Hepatocyte (in vitro differentiated cells): ENCODE results near the gene ABCA13.

Source experiments
- EZH2 ChIP-seq: fragments of 200-600 bp; sonication (generic); IDR thresholded peaks from 2 replicates; pipeline ENCODE4 v1.6.1; 2016; ENCODE audit warnings: antibody characterized with exemption, mild to moderate bottlenecking, borderline replicate concordance
- EZH2phosphoT487 ChIP-seq: fragments of 200-600 bp; sonication (generic); IDR thresholded peaks from one replicate; pipeline ENCODE4 v1.6.1; 2018; ENCODE audit warnings: antibody characterized with exemption, mild to moderate bottlenecking, low read depth, moderate library complexity; ENCODE audit not compliant: unreplicated experiment, severe bottlenecking
- TF ChIP-seq, protein P1 (sequence below): fragments of 200-600 bp; sonication (generic); IDR thresholded peaks from 2 replicates; pipeline ENCODE4 v1.5.1; 2016; ENCODE audit warnings: antibody characterized with exemption, mild to moderate bottlenecking; ENCODE audit not compliant: poor library complexity

DNA sequence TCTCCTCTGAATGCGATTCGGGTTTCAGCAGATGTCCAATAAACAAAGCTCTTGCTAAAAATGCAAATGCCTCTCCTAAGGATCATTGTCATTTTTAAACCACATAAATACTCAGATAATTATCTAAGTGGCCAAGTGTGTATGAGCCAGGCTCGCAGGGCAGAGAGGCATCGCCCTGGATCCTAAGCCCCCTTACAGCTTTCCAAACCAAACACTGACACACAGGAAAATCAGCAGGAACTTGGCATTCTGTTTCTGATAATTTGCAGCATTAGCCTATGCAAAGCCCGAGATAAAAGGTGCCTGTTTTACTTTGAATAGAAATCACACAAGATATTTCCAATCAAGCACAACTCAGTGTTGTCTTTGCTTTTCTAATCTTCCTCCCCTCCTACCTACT is 134.4 kb downstream of the ABCA13 start:
- TF ChIP-seq EZH2 = no peak
- TF ChIP-seq, protein P1, sequence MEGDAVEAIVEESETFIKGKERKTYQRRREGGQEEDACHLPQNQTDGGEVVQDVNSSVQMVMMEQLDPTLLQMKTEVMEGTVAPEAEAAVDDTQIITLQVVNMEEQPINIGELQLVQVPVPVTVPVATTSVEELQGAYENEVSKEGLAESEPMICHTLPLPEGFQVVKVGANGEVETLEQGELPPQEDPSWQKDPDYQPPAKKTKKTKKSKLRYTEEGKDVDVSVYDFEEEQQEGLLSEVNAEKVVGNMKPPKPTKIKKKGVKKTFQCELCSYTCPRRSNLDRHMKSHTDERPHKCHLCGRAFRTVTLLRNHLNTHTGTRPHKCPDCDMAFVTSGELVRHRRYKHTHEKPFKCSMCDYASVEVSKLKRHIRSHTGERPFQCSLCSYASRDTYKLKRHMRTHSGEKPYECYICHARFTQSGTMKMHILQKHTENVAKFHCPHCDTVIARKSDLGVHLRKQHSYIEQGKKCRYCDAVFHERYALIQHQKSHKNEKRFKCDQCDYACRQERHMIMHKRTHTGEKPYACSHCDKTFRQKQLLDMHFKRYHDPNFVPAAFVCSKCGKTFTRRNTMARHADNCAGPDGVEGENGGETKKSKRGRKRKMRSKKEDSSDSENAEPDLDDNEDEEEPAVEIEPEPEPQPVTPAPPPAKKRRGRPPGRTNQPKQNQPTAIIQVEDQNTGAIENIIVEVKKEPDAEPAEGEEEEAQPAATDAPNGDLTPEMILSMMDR = no peak
- TF ChIP-seq EZH2phosphoT487 = no peak
